Endothelial cell of umbilical vein (primary cell): ENCODE results near the gene DNAJA4. TPM values are rescaled to one million over a fixed set of nuclear protein-coding genes. Genes with fewer than 3 reads are reported as not detected.

Source experiments
- Bru-seq: library from RNA; stranded (reverse); fragments of 400-500 nt; gene quantifications from one replicate; lab custom pipeline; 2021; lab: Mats Ljungman, UMichigan
- BruChase-seq, 2 experiments: library from RNA; stranded (reverse); fragments of 400-500 nt; gene quantifications; one replicate each; lab custom pipeline; 2021; lab: Mats Ljungman, UMichigan
- BruUV-seq: library from RNA; stranded (reverse); fragments of 400-500 nt; replicated peaks from 2 replicates; lab custom pipeline; 2021; lab: Mats Ljungman, UMichigan
- CTCF ChIA-PET: fragments of 300-600, 350-600 bp; sonication (Branson Sonifier 250); formaldehyde crosslinking; loops from one replicate; lab custom pipeline; 2021; ENCODE audit warnings: antibody characterized with exemption, inconsistent platforms; lab: Charles Lee
- POLR2A ChIA-PET: fragments of 300-600, 350-600 bp; sonication (Branson Sonifier 250); formaldehyde crosslinking; loops from one replicate; lab custom pipeline; 2021; ENCODE audit warnings: antibody characterized with exemption, inconsistent platforms; lab: Charles Lee
- DNase-seq: peaks from one replicate; pipeline ENCODE4 v3.0.0-alpha.2; 2011; ENCODE audit warnings: low read depth, low spot score
- FAIRE-seq: peaks from 2 replicates; lab custom pipeline; 2011; peaks lifted over from hg19 to GRCh38; lab: Jason Lieb, UNC
- H2AFZ ChIP-seq: 2 replicates; pipeline ENCODE4 v1.6.0; 2012; ENCODE audit warnings: low read depth, low read length, control low read depth, inconsistent platforms
- H3K27ac ChIP-seq: 2 replicates; pipeline ENCODE4 v1.5.1; 2011; ENCODE audit warnings: low read depth, mild to moderate bottlenecking, control low read depth, low read length, moderate library complexity; ENCODE audit not compliant: insufficient read depth
- H3K27me3 ChIP-seq, 2 experiments: 2 replicates each; pipeline versions ENCODE4 v1.6.0 to v1.6.1; 2011; ENCODE audit warnings: low read length in 2 of 2, mixed read lengths in 1 of 2; ENCODE audit not compliant: control insufficient read depth in 2 of 2, insufficient read depth in 2 of 2
- H3K36me3 ChIP-seq, 2 experiments: 2 replicates in 1 of 2; 3 replicates in 1 of 2; pipeline ENCODE4 v1.5.1; 2011; ENCODE audit warnings: low read length in 2 of 2, mild to moderate bottlenecking in 1 of 2, moderate library complexity in 1 of 2; ENCODE audit not compliant: control insufficient read depth in 2 of 2, insufficient read depth in 2 of 2; ENCODE audit errors: extremely low read depth in 1 of 2
- H3K4me1 ChIP-seq: 3 replicates; pipeline ENCODE4 v1.5.1; 2011; ENCODE audit warnings: mild to moderate bottlenecking, low read length; ENCODE audit not compliant: control insufficient read depth, insufficient read depth; ENCODE audit errors: extremely low read depth
- H3K4me2 ChIP-seq: 2 replicates; pipeline ENCODE4 v1.6.1; 2011; ENCODE audit warnings: low read length, control low read depth, mixed read lengths; ENCODE audit not compliant: insufficient read depth
- H3K4me3 ChIP-seq, 3 experiments: fragments of 200-600 bp in 1 of 3; sonication (generic), shearing (Covaris generic) in 1 of 3; replicated peaks in 1 of 3; 2 replicates each; pipeline ENCODE4 v1.5.1; 2011 to 2016; ENCODE audit warnings: control low read depth in 3 of 3, low read length in 3 of 3, mild to moderate bottlenecking in 2 of 3, inconsistent platforms in 1 of 3, low read depth in 1 of 3, moderate library complexity in 1 of 3; ENCODE audit not compliant: insufficient read depth in 1 of 3
- H3K79me2 ChIP-seq: 2 replicates; pipeline ENCODE4 v1.6.0; 2012; ENCODE audit warnings: low read length, inconsistent platforms; ENCODE audit not compliant: control insufficient read depth, insufficient read depth
- H3K9ac ChIP-seq: replicated peaks from 2 replicates; pipeline ENCODE3; 2011; ENCODE audit warnings: low read length, control low read depth; ENCODE audit not compliant: insufficient read depth; ENCODE audit errors: extremely low read depth
- H3K9me1 ChIP-seq: replicated peaks from 3 replicates; pipeline ENCODE4 v1.6.0; 2011; ENCODE audit warnings: mild to moderate bottlenecking, low read length; ENCODE audit not compliant: control insufficient read depth, insufficient read depth; ENCODE audit errors: extremely low read depth
- H3K9me3 ChIP-seq: replicated peaks from 2 replicates; pipeline ENCODE4 v1.5.1; 2012; ENCODE audit warnings: low read length, inconsistent platforms; ENCODE audit not compliant: control insufficient read depth, insufficient read depth
- H4K20me1 ChIP-seq: replicated peaks from 2 replicates; pipeline ENCODE3; 2011; ENCODE audit warnings: mild to moderate bottlenecking, low read length; ENCODE audit not compliant: control insufficient read depth, insufficient read depth; ENCODE audit errors: extremely low read depth
- FOS ChIP-seq: IDR thresholded peaks from 2 replicates; pipeline ENCODE4 v1.6.1; 2011; ENCODE audit warnings: mild to moderate bottlenecking, low read length, moderate library complexity, borderline replicate concordance; ENCODE audit not compliant: insufficient read depth
- GATA2 ChIP-seq: IDR thresholded peaks from 2 replicates; pipeline ENCODE4 v1.7.0; 2011; ENCODE audit warnings: low read depth, mild to moderate bottlenecking, moderate library complexity, mixed read lengths, low read length; ENCODE audit not compliant: insufficient read length, insufficient read depth
- MYC ChIP-seq: IDR thresholded peaks from one replicate; pipeline ENCODE4 v1.6.1; 2011; ENCODE audit warnings: mild to moderate bottlenecking, low read depth, low read length
- POLR2A ChIP-seq: IDR thresholded peaks from 2 replicates; pipeline ENCODE4 v1.6.1; 2012; ENCODE audit warnings: low read depth, mild to moderate bottlenecking, control low read depth, low read length
- POLR2AphosphoS5 ChIP-seq: IDR thresholded peaks from 2 replicates; pipeline ENCODE4 v1.6.1; 2012; ENCODE audit warnings: low read depth, mild to moderate bottlenecking, control low read depth, low read length, moderate library complexity; ENCODE audit not compliant: insufficient read depth
- dilution Hi-C: fragments of 300-500 bp; cut with MboI; formaldehyde crosslinking; loops from one replicate; pipeline ENCODE4 v1.15.0; 2019; ENCODE audit warnings: low sequenced_read_pairs; ENCODE audit not compliant: extremely low pct_ligation_motif_present
- intact Hi-C: fragments of 100-400 bp; cut with micrococcal nuclease; formaldehyde crosslinking; loops from one replicate; pipeline ENCODE4 v1.10.0; 2022
- long read RNA-seq: library from polyadenylated mRNA; stranded (forward); transcript quantifications from one replicate; pipeline ENCODE4 v2.0.0, GENCODE V29; 2021
- polyA minus RNA-seq, 3 experiments: library from RNA; depleted of rRNA, polyadenylated mRNA; stranded (reverse); fragments of >200 nt; gene quantifications; 1 replicate in 1 of 3; 2 replicates in 2 of 3; pipeline ENCODE4 v1.2.3, GENCODE V29; 2011
- polyA plus RNA-seq, 4 experiments: library from polyadenylated mRNA; depleted of rRNA in 3 of 4; stranded (reverse) in 3 of 4; unstranded in 1 of 4; fragments of >200 nt; gene quantifications; 2 replicates each; pipeline versions ENCODE4 v1.2.1 to v1.2.3, GENCODE V29; 2011 to 2012; ENCODE audit warnings: missing spikeins in 1 of 4
- total RNA-seq: library from RNA; stranded (reverse); gene quantifications from 2 replicates; pipeline ENCODE4 v1.2.3, GENCODE V29; 2021
- TF ChIP-seq, protein P1 (sequence below), 2 donors: IDR thresholded peaks; 1 replicate in 1 of 2; 2 replicates in 1 of 2; pipeline ENCODE4 v1.5.1; 2011; ENCODE audit warnings: low read length in 2 of 2, mild to moderate bottlenecking in 2 of 2, moderate library complexity in 2 of 2, control low read depth in 1 of 2, inconsistent platforms in 1 of 2, low read depth in 1 of 2; ENCODE audit not compliant: insufficient read depth in 1 of 2; ENCODE audit errors: extremely low read depth in 1 of 2

DNAJA4 gene
- 20.2 and 21.3 TPM in 2 replicates for total RNA-seq
- polyA plus RNA-seq = 15.4 and 17.3 TPM in 2 replicates
- polyA plus RNA-seq (2011; cell fraction: cytosol; rRNA removed) = 13.4 and 14.1 TPM in 2 replicates
- polyA plus RNA-seq (2011; cell fraction: nucleus; rRNA removed) = 68.7 and 87.4 TPM in 2 replicates
- 19.1 and 23.7 TPM in 2 replicates for polyA plus RNA-seq (2012)
- 19.5 and 20.5 TPM in 2 replicates for polyA minus RNA-seq
- polyA minus RNA-seq (2011; cell fraction: cytosol; rRNA and poly(A)+ RNA removed) = 27.0 TPM
- polyA minus RNA-seq (2011; cell fraction: nucleus; rRNA and poly(A)+ RNA removed) = 18.5 and 21.6 TPM in 2 replicates
- percentile 59 among the genes with signal in this experiment for Bru-seq, nascent RNA
- BruChase-seq, experiment 1, labeled RNA remaining after a 6-hour chase = percentile 74 among the genes with signal in this experiment
- percentile 62 among the genes with signal in this experiment for BruChase-seq, experiment 2, labeled RNA remaining after a 2-hour chase
- long read RNA-seq, transcript DNAJA4-202 (7 exons, 3,116 nt) = major isoform, 7 of 16 reads
- long read RNA-seq, partial matches to known transcripts = 3 of 16 reads
- long read RNA-seq, other reads (novel, unspliced or antisense) = 4 of 16 reads

DNA sequence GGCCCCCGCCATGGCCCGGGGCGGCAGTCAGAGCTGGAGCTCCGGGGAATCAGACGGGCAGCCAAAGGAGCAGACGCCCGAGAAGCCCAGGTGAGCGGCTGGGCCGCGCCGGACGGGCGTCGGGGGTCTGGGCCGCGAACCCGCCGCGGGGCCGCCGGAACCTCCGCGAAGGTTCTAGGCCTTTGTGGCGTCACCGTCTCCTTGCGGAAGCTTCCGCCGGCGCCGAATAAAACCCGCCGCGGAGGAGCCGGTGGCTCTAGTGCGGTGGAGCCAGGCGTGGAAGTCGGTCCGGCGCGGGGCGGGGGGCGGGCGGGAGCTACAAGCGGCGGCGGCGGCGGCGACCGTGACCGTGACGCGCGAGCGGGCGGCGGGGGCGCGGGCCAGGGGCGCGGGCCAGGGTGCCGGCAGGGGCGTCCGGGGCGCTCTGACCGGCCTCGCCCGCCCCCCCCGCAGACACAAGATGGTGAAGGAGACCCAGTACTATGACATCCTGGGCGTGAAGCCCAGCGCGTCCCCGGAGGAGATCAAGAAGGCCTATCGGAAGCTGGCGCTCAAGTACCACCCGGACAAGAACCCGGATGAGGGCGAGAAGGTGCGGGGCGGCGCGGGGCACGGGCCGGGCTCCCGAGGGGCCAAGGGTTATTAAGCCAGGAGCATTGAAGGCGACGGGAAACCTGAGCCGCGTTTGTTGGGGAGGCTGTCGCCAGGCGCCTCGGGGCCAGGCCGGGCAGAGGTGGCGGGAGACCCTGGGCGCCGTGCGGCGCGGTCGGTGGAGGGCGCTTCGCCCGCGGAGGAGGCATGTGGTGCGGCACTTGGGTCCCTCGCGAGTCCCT is at the start of gene DNAJA4:
Gene DNAJA4 (plus strand): TSS at position 259 of the 833 bp plus-strand sequence. CDS start 202 bp downstream, at position 461.
- dilution Hi-C loops = no loop called here
- ChIA-PET CTCF (interaction anchor here (0.7 to 2.8 kb wide), 3 partner anchors 35 to 158 kb away, joined by 3 to 11 read pairs (median 3); partner anchors contain the start of gene SKIC8), POLR2A (interaction anchor here (0.6 to 0.8 kb wide), 2 partner anchors 32 to 149 kb away, joined by 3 to 4 read pairs; no protein-coding TSS in a partner anchor)
- no peaks in the 10 kb centered on the region for H3K9me1 ChIP-seq
- H3K9ac ChIP-seq = peak within 1 kb of the TSS; percentile 85
- H3K4me3 ChIP-seq = peak within 1 kb of the TSS; percentile 44 to 64 (median 57)
- peaks cover 7% of the 10 kb centered on the region for H3K4me1 ChIP-seq
- H4K20me1 ChIP-seq = no peaks in the 10 kb centered on the region
- H3K36me3 ChIP-seq = no peaks in the 10 kb centered on the region
- no peaks in the 10 kb centered on the region for H3K27me3 ChIP-seq
- peak; percentile 42 for DNase-seq
- peak within 1 kb of the TSS; percentile 66 for H3K4me2 ChIP-seq
- TF ChIP-seq POLR2A (peak; percentile 39), FOS (no peak), GATA2 (no peak), POLR2AphosphoS5 (peak; percentile 58), MYC (no peak)
- TF ChIP-seq, protein P1, sequence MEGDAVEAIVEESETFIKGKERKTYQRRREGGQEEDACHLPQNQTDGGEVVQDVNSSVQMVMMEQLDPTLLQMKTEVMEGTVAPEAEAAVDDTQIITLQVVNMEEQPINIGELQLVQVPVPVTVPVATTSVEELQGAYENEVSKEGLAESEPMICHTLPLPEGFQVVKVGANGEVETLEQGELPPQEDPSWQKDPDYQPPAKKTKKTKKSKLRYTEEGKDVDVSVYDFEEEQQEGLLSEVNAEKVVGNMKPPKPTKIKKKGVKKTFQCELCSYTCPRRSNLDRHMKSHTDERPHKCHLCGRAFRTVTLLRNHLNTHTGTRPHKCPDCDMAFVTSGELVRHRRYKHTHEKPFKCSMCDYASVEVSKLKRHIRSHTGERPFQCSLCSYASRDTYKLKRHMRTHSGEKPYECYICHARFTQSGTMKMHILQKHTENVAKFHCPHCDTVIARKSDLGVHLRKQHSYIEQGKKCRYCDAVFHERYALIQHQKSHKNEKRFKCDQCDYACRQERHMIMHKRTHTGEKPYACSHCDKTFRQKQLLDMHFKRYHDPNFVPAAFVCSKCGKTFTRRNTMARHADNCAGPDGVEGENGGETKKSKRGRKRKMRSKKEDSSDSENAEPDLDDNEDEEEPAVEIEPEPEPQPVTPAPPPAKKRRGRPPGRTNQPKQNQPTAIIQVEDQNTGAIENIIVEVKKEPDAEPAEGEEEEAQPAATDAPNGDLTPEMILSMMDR (IDR thresholded peaks at IDR 0.05; ENCODE audit: extremely low read depth in 1 of 2, insufficient read depth in 1 of 2, low read depth in 1 of 2, low read length in 2 of 2) = peak in 1 of 2 donors; percentile 26
- peak within 1 kb of the TSS; percentile 41 for H3K27ac ChIP-seq
- BruUV-seq = no TSS peak
- FAIRE-seq = peak; percentile 76
- intact Hi-C loops = no loop called here
- no peaks in the 10 kb centered on the region for H3K9me3 ChIP-seq
- H2AFZ ChIP-seq = peak within 1 kb of the TSS; percentile 97
- H3K79me2 ChIP-seq = peaks cover 19% of the 10 kb centered on the region
